C4-2B (cell line): ENCODE results near the gene CCDC8.

ENCODE experiments used
- H3K27ac ChIP-seq: fragments of 450-650 bp; 2 replicates; pipeline ENCODE4 v1.5.1; 2017
- CTCF ChIP-seq: fragments of 450-650 bp; conservative IDR thresholded peaks from 2 replicates; pipeline ENCODE4 v1.5.1; 2017; ENCODE audit warnings: mild to moderate bottlenecking
- ZFX ChIP-seq: fragments of 450-650 bp; IDR thresholded peaks from 2 replicates; pipeline ENCODE4 v1.6.1; 2017

Gene CCDC8

DNA sequence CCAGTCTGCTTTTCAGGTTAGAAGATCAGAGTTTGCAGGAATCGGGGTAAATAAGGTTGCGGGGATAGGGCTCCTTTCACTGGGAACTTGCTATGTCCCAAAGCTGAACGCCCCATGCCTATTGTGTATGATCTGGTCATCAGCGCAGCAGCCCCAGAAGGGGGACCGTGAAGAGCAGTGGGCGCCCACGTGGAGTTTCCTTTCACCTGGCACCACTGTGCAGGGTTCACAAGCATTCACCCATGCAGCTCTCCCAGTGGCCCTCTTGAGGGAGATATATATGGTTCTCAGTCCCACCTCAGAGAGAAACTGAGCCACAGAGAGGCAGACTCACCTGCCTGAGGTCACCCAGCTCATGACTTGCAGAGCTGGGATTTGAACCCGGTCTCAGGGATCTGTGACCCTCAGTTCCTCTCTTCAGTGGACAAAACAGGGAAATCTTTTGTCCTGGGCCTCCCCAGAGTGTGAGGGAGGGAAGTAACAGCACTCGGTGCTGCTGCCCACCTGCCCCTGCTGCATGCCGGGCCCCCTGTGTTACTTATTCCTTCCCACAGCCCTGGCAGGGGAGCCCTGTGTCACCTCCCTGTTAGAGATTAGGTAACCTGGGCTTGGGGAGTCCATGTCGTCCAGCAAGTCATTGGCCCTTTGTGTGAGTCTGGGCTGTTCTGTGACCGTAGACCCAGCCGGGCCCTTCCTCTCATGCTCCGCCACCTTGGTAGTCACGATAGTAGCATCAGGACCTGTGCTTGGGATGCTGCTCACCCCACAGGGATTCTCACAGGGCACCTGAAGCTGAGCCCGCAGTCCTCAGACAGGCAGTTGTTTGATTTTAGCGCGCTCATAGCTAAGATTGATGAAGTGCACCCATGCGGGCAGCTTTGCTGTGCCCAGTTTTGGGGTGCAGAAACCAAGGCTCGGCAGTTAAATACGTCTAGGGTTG is 38.6 kb downstream of the CCDC8 start:
- peak overlapping the region; percentile 100 for H3K27ac ChIP-seq
- no peak for TF ChIP-seq CTCF
- TF ChIP-seq ZFX, result no peak

- peak overlapping the region; percentile 100 for H3K27ac ChIP-seq
- no peak; the same call in 1 of the 2 replicates for TF ChIP-seq CTCF
- no peak for TF ChIP-seq ZFX
These were observed 39.6 kb downstream of the CCDC8 start for GRCh38 chr19:46373491-46374359.

- TF ChIP-seq ZFX (no peak), CTCF (peak; percentile 35)
- H3K27ac ChIP-seq, result peak overlapping the region; percentile 100
These were observed 40.4 kb downstream of the CCDC8 start for GRCh38 chr19:46372901-46373490.

DNA sequence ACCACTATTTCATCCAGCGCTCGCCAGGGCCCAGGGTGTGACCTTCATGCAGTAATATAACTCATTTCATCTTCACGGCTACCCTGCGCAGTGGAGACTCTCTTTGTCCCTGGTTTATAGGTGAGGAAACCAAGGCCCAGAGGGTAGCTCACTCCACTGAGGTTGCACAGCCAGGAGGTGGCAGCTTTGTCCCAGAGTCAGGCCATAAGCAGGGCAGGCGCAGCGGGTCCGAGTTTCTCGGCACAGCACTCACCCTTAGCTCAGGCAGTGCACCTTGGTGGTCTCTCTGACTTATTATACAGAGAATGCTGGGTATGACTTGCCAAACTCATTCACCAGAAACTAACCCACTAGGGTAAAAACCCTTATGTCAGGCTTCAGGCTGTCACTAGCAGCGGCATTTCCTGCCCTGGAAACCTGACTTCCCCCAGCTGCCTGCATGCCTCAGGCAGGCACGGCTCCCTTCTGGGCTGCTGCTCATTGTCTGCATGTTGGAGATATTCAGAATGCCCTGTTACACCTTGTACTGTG is 41.9 kb downstream of the CCDC8 start:
- peak overlapping the region; percentile 100 for H3K27ac ChIP-seq
- TF ChIP-seq CTCF (no peak), ZFX (no peak)

DNA sequence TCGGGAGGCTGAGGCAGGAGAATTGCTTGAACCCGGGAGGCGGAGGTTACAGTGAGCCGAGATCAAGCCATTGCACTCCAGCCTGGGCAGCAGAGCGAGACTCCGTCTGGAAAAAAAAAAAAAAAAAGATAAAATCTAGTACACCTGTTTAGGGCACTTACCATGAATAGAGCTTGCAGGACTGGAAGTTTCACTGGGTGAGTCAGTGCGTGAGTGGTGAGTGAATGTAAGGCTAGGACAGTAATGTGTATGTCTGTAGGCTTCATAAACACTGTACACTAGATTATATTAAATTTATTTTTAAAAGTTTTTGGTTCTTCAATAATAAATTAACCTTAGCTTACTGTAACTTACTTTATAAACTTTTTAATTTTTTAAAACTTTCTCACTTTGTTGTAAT is 43.5 kb downstream of the CCDC8 start:
- H3K27ac ChIP-seq, result no peak overlapping the region; the same call in 1 of the 2 replicates
- TF ChIP-seq ZFX (no peak), CTCF (no peak)

GRCh38 chr19:46368116-46368515 is 45.2 kb downstream of the CCDC8 start:
- TF ChIP-seq CTCF (no peak), ZFX (no peak)
- H3K27ac ChIP-seq, result no peak overlapping the region
